ENCODE results near the gene COL4A3. TPM values are rescaled to one million over a fixed set of nuclear protein-coding genes. Genes with fewer than 3 reads are reported as not detected.

The COL4A3 gene
- total RNA-seq, 2 donors from 2014 or later, result 0.42 to 0.76 TPM

- no peak for DNase-seq (ENCODE audit: low spot score)
- intact Hi-C loops (cut with DNase I), result no loop called here
Measured at GRCh38 chr2:227322530-227323205, 158.2 kb downstream of the COL4A3 start.

- intact Hi-C loops (cut with DNase I), result no loop called here
- no peak for DNase-seq (ENCODE audit: low spot score)
Measured at GRCh38 chr2:227323818-227324217, 159.4 kb downstream of the COL4A3 start.

- intact Hi-C loops (cut with DNase I), result no loop called here
- no peak for DNase-seq (ENCODE audit: low spot score)
Measured at GRCh38 chr2:227324642-227324994, 160.2 kb downstream of the COL4A3 start.

GRCh38 chr2:227324995-227325838, 160.8 kb downstream of the COL4A3 start, which contains the start of gene MFF:
Gene MFF (plus strand): TSS chr2:227325251. CDS start chr2:227330666, 5,415 bp downstream.
- intact Hi-C loops (cut with DNase I), result no loop called here

GRCh38 chr2:227325839-227326195, 161.4 kb downstream of the COL4A3 start:
- DNase-seq (ENCODE audit: low spot score), result peak; percentile 83
- intact Hi-C loops (cut with DNase I), result no loop called here

More at GRCh38 chr2:227324995-227325838, 160.8 kb downstream of the COL4A3 start, which contains the start of gene MFF:
- peak; percentile 99 for DNase-seq (ENCODE audit: low spot score)

DNA sequence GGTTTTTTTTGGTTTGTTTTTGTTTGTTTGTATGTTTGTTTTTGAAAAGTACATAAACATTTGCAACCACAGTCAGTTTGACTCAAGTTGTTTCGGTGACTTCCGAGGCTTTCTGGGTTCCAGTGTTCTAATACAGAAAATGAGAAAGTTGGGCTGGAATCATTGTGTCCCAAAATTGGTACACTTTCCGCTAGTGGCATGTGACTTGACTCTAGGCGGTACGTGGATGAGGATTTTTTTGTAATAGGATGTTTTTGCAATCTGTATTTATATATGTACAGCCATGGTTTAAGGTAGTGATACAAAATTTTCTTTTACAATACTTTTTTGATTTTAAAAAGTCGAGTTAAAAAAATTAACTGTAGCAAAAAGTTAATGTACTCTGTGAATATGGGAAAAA, 162.4 kb downstream of the COL4A3 start:
- no peak for DNase-seq (ENCODE audit: low spot score)
- intact Hi-C loops (cut with DNase I), result no loop called here

DNA sequence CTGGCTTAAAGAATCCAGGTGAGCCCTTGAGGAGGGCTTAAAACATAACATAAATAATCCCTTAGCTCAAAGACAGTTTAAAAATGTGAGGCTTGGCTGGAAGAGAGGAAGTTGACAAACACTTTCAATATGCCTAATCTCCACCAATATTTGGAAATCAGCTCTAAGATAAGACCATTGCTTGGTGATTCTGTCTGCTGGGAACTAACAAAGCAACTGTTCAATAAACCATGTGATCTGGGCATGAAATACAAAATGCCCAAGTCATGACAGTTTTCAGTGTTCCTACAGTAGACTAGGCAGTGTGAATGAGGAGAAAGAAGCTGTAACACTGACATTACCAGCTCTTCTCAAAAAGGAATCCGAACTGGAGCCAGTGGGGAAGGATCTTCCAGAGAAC, 171.3 kb downstream of the COL4A3 start:
- DNase-seq (ENCODE audit: low spot score), result no peak
- intact Hi-C loops (cut with DNase I), result no loop called here

- DNase-seq (ENCODE audit: low spot score), result no peak
- intact Hi-C loops (cut with DNase I), result no loop called here
Measured at GRCh38 chr2:227337442-227337841, 173.0 kb downstream of the COL4A3 start.

DNA sequence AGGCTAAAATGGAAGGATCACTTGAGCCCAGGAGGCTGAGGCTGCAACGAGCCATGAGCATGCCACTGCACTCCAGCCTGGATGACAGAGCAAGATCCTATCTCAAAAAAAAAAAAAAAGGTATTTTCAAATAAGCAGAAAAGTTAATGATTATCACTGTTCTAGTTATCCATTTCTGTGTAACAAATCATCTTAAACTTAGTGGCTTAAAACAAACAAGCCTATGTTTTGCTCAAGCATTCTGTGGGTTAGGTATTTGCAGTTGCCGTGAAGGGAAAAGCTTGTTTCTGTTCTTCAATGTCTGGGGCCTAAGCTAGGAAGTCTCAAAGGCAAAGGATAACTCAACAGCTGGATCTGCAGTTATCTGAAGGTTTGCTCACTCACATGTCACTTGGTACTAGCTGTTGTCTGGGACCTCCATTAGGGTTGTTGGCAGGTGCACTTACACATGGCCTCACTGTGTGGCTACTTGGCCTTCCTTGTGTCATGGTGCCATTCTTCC, 174.7 kb downstream of the COL4A3 start:
- no peak for DNase-seq (ENCODE audit: low spot score)
- intact Hi-C loops (cut with DNase I), result no loop called here

DNA sequence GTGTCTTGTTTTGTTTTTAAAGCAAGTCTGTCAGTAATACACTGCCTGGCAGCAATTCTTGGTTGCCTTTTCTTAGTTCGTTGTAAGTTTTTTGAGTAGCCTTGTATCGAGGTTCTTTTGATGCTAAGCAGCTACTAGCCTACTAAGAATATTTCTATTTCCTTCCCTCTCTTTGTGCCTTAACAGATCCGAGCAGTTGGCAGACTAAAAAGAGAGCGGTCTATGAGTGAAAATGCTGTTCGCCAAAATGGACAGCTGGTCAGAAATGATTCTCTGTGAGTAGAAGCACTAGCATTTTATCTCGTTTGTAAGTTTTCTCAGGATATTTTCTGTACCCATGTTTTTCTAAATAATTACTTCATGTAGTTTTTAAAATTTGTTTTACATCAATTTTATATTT, 175.7 kb downstream of the COL4A3 start:
- no peak for DNase-seq (ENCODE audit: low spot score)
- intact Hi-C loops (cut with DNase I), result no loop called here

DNA sequence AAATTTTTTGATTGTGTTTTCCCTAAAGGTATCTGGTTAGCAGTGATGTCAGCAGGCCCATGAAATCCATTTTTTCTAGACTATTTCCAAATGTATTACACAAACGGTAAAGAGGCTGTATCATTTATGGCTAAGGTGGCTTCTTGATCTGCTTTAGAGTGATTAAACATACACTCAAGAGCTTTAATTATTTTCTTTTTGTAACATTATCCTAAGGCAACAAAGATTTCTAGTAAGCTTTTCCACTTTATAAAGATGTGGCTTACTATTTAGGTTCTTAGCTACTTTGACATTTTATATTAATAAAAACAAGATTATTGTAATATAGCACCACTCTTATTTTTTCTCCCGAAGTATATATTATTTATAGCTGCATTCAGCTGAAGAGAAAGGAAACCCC, 177.1 kb downstream of the COL4A3 start:
- no peak for DNase-seq (ENCODE audit: low spot score)
- intact Hi-C loops (cut with DNase I), result no loop called here

DNA sequence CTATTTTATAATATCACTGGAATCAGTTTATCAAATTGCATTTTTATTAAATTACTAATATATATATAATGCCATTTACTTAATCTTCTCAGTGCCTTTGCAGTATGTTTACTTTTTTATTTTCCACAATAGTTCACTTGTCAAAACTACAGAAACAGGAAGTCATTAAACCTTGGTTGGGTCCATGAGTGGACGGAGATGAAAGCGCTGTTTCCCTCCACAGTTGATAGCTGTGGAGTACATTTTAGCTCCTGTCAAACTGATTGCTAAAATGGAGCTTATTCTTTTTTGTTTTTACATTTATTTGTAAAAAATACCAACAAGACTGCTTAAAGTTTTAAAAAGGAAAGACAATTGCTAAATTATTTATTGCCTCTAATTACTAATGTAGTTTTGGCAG, 179.8 kb downstream of the COL4A3 start:
- intact Hi-C loops (cut with DNase I), result no loop called here
- DNase-seq (ENCODE audit: low spot score), result no peak

DNA sequence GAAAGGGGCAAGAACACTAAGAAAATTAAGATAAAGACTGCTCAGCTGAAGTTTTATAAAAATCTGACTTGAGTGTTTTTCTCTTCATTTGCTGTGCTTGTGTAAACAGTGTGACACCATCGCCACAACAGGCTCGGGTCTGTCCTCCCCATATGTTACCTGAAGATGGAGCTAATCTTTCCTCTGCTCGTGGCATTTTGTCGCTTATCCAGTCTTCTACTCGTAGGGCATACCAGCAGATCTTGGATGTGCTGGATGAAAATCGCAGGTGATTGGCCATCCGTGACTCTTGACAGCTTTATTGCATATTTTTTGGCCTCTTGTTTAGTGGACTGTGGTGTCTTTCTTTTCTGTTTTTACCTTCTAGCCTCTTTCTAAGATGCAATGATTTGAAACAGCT, 182.7 kb downstream of the COL4A3 start:
- DNase-seq (ENCODE audit: low spot score), result no peak
- intact Hi-C loops (cut with DNase I), result no loop called here

DNA sequence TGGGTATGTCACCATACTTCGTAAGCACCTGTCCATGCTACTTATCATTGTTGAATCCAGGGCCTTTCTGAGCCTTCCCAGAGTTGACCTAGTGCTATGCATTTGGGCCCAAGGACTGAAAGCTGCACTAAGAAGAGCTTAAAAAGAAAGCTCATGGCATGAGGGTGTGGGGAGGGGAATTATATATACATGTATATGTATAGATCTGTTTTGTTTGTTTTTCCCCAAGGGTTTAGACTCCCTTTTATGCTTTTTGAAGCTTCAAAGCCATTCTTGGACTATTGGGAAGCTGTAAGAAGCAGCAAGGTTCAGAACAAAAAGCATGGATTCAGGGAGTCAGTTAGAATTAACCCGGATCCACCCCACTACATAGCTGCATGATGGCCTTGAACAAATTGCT, 183.9 kb downstream of the COL4A3 start:
- no peak for DNase-seq (ENCODE audit: low spot score)
- intact Hi-C loops (cut with DNase I), result no loop called here

- intact Hi-C loops (cut with DNase I), result no loop called here
- DNase-seq (ENCODE audit: low spot score), result no peak
Measured at GRCh38 chr2:227349989-227350612, 185.7 kb downstream of the COL4A3 start.

DNA sequence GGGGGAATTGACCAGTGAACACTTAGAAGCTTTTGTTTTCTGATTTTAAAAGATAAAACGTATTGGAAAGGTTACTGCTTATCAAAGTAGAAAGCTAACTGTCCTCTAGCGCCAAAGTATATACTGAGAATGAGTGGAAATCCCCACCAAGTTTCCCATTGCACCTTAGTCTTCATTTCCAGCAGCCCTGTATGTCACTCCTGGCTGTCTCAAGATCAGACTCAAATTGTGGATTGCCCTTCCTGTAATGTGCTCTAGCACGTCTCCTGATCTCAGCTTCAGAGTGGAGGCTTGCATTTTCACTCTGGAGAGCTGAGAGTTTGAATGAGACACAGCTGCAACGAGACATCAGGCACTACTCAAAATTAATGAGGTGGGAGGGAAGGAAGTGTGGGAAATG, 187.2 kb downstream of the COL4A3 start:
- DNase-seq (ENCODE audit: low spot score), result no peak
- intact Hi-C loops (cut with DNase I), result no loop called here

- intact Hi-C loops (cut with DNase I), result no loop called here
Measured at GRCh38 chr2:227360351-227360750, 195.9 kb downstream of the COL4A3 start.

GRCh38 chr2:227363756-227364155, 199.3 kb downstream of the COL4A3 start:
- intact Hi-C loops (cut with DNase I), result no loop called here
- DNase-seq (ENCODE audit: low spot score), result no peak

More at GRCh38 chr2:227360351-227360750, 195.9 kb downstream of the COL4A3 start:
- no peak for DNase-seq (ENCODE audit: low spot score)
